Measurements from ENCODE around the gene CREBZF.
"Not testable (repeated sequence)": the region's sequence is repeated elsewhere in the genome, so short reads cannot be mapped to it uniquely, and the experiment has no call there.

The CREBZF gene

GRCh38 chr11:85672105-85672902 lies 7.4 kb upstream of the CREBZF start:
- DNase-seq (ENCODE audit: low spot score), result no peak

- DNase-seq (ENCODE audit: low spot score), result not testable (repeated sequence)
Measured at GRCh38 chr11:85670949-85671663, 6.2 kb upstream of the CREBZF start.

DNA sequence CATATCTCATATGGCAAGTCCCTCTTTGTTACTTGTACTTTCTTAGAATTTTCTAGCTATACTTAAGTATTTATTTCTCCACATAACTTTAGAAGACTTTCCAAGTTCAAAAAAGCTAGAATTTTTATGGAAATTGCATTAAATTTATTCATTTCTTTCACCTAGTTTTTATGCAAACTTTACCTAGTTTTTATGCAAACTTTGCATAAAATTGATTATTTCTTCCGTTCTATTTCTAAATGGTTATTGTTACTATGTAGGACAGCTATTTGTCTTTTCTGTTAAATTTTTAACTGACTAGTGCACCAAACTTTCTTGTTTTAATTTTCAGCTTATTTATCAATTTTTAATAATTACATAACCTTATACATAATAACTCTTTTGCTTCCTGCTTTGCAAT lies 3.2 kb upstream of the CREBZF start:
- no peak for DNase-seq (ENCODE audit: low spot score)

DNA sequence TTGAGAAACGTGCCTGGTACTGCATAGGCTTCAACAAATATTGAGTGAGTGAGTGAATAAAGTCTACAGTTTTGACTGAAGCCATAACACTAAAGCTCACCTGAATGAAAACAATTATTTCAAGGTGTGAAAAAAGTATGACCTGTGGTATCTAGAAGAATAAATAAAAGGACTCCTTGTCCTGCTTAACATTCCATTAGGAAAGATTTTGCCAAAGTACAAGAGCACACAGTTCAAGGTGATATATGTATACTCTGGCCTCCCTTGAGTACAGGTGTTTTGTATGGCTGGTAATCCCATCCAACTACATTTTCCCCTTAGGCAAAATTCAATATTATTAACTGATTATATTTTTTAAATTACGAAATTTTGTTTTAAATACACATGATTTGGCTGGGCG lies 1.8 kb upstream of the CREBZF start:
- DNase-seq (ENCODE audit: low spot score), result no peak

GRCh38 chr11:85665733-85666132 lies 804 bp upstream of the CREBZF start:
- DNase-seq (ENCODE audit: low spot score), result no peak

- peak; percentile 78 for DNase-seq (ENCODE audit: low spot score)
Measured at GRCh38 chr11:85663753-85664614, 945 bp downstream of the CREBZF start.

DNA sequence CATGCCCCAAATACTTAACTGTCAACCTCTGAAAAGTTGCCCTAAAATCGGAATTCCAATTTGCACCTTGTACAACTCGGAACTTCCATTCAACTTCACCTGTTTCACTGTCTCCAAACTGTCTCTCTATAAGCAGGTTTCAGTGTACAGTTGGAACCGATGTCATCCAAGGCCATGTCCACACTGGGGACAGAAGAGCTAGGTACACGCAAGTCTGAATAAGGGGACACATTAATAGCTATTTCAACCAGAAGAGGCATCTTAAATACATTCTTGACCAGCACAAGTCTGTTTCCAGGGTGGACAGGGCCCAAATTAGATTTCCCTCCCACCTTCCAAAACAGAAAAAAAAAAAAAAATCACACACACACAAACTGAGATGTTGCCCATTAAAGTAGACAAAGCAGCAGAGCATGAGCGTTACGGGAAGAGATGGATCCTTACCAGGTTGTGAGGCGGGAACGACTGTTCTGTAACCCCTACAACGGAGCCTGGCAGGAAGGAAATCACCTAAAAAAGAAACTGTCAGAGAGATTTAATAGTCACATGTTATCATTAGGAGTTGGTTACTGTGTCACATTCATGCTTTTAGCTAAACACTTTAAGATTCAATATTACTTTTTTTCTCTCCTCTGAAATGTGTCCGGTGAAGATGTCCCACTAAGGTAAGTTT lies 1.7 kb downstream of the CREBZF start:
- DNase-seq (ENCODE audit: low spot score), result no peak

GRCh38 chr11:85661972-85662664 lies 2.8 kb downstream of the CREBZF start:
- DNase-seq (ENCODE audit: low spot score), result no peak

DNA sequence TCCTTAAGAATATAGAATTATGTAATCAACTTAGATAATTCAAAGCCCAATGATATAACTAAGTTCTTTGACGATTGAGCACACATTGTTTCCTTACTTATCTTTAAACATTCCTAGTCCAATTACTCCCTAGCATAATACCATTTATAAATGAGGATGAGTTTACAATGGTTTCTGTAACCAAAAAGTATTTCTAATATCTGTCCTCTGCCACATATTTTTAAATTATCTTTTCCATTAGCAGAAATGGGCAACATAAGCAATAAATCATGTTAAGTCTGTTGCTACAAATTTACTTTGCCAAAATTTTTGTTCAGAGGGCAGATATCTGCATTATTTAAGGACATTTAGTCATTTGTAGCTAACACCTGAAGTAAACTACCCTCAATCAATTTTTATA lies 6.7 kb downstream of the CREBZF start:
- no peak for DNase-seq (ENCODE audit: low spot score)

DNA sequence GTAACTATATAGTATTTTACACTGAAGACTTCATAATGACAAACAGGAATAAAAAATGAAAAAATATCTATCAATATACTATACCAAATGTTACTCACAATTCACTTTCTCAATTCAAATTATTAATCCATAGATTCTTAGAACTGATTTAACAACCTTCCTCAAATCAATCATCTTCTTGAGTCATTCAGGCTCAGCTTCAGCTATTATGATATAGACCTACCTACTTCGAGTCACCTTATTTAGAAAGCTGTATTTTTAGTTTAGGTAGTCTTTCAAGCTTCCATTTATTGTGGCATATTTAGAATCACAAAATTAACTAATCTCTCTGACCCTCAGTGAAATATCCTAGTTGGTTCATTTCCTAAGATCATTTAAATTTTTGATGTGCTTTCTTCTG lies 8.2 kb downstream of the CREBZF start:
- no peak for DNase-seq (ENCODE audit: low spot score)

- DNase-seq (ENCODE audit: low spot score), result not testable (repeated sequence)
Measured at GRCh38 chr11:85654343-85654742, 10.6 kb downstream of the CREBZF start.

- no peak for DNase-seq (ENCODE audit: low spot score)
Measured at GRCh38 chr11:85652786-85653447, 12.0 kb downstream of the CREBZF start.

DNA sequence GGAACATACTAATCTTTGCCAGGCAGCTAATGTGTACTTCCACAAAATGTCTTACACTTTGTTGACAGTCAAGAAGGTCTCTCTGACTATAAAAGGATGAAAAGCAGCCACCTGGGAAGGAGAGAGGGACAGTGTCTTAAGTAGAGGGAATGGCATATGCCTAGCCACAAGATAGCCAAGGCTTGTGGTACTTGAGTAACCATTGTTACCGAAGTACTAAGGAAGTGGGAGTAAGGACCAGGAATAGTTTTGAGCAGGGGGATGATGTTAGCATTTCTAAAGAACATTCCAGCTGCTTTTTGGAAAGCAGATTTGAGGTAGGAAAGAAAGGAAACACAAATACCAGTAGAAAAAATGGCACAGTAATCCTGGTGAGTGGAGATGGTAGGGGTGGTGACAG lies 13.8 kb downstream of the CREBZF start:
- no peak for DNase-seq (ENCODE audit: low spot score)

DNA sequence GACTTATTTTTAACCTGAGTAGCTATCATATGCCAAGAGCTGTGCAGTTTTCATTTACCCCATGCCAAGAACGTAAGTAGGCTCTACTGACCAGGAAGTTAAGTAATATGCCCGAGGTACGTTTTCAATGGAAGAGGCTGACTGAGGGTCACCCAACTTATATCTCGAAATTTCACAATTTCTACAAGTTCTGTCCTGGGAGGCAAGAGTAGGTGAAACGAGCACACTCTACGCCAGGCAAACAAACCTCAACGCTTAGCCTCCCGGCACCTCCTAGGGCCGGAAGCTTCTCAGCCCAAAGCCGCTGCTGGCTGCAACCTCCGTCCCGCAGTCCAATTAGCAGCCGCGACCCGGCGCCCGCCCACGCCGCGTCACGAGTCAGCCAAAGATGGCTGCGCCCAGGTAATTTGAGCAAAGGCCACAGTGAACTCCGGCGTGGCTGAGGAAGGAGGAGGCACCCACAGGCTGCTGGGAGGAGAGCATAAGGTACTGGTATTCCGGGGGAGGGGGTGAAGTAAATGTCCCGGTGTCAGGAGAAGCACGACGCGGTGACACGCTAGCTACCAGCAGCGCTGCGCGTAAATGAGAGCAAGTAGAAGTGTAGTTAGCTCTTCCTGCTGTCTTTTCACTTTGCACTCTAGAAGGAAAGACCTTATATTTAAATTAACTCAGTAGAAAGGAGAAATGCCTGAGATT lies 17.2 kb downstream of the CREBZF start, which contains the start of gene TMEM126A:
TMEM126A (plus strand) TSS at position 364 of the 696 bp plus-strand sequence. CDS start 2,289 bp downstream, outside the sequence.
- peak; percentile 91 for DNase-seq (ENCODE audit: low spot score)

DNA sequence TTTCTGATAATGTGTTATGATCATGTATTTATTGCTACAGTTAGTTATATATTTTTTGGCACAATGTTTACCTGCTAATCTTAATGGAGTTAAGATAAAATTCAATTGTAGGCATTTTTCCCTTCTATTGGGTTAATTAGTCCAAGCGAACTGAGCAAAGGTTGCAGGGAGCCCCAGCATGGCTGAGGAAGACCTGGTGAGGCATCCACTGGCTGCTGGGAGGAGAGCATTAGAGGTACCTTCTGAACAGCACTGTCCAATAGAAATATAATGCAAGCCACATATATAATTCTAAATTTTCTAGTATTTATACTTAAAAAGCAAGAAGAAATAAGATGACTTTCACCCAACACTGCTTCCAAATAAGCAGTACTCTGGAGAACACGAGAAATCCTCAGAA lies 17.9 kb downstream of the CREBZF start:
- DNase-seq (ENCODE audit: low spot score), result no peak

DNA sequence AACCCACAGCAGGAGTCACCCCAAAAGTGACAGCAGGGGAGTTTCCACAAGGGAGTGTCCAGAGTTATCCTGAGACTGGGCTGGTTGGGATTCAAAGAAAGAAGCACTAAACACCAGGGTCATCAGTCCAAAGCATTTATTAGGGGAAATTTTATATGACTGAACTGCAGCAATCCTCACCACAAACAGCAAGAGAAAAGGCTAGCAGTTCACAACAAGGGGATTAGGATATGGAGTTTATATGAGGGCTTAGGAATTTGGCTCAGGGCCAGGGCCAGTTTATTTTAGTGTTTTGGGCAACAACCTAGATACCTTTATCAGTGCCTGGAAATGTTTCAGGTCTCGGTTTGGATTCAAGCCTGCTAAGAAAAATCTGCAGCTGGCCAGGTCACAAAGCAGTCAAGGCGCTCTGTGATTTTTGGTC lies 21.7 kb downstream of the CREBZF start:
- no peak for DNase-seq (ENCODE audit: low spot score)

DNA sequence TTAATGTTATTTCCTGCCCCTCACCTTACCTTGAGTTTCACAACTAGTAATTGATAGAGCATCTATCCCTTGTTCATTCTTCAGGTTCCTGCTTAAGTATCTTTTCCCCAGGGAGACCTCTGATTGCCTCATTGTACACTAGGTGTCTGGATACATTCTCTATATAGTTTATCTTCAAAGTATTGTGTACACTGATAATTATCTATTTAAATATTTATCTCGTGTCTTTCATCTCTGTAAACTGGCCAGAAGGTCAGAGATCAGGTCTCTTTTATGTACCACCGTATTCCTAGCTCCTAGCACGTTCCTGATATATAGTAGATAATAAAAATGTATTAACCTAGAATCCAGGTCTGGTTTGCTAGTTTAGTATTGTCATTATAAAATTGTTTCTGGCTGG lies 30.2 kb downstream of the CREBZF start:
- no peak for DNase-seq (ENCODE audit: low spot score)

DNA sequence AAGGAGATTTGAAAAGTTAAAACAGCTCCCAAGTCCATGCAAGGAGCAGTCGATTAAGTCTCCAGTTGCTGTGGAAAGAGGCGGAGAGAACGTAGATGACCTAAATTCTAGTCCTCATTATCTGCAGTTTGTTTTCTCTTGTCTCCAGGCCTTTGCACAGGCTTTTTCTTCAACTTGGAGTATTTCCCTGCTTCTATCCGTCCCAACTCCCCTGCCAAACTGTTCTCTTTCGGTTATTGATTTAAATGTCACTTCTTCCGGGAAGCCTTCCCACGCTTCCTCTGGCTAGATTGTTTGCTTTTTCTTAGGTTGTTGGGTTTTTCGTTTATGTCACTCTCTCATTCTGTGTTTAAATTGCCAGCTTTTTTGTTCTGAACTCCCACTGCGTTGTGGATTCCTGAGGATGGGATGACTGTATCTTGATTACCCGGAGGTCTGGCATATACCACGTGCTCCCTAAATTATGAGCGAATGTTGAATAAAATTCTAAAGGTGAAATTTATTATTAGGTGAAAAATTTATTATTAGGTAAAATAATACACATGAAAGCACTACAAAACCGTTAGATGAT lies 36.1 kb downstream of the CREBZF start:
- DNase-seq (ENCODE audit: low spot score), result no peak
